Kidney capillary endothelial cell (primary cell): ENCODE measurements around the gene OR12D3.
"Not testable (repeated sequence)": the region's sequence is repeated elsewhere in the genome, so short reads cannot be mapped to it uniquely, and the experiment has no call there.

Source experiments
- DNase-seq: peaks from one replicate; pipeline ENCODE4 v3.0.0-alpha.2; 2018; ENCODE audit warnings: low spot score

The OR12D3 gene, protein sequence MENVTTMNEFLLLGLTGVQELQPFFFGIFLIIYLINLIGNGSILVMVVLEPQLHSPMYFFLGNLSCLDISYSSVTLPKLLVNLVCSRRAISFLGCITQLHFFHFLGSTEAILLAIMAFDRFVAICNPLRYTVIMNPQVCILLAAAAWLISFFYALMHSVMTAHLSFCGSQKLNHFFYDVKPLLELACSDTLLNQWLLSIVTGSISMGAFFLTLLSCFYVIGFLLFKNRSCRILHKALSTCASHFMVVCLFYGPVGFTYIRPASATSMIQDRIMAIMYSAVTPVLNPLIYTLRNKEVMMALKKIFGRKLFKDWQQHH

DNA sequence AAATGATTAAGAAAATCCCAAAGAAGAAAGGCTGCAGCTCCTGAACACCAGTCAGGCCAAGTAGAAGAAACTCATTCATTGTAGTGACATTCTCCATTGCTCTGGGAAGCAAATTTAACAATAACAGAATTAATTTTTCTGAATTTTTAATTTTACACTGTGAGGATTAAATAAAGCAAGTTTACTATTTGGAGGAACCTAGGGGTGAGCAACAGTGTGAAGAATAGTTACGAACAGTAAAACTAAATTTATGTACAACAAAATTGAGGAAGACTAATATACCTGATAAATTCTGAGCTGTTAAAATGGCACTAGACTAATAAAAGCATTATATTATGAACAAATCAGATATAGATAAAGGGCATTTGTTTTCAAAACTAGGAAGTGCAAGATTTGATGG is at the start of gene OR12D3:
OR12D3 (minus strand) TSS at position 101 of the 400 bp plus-strand sequence; CDS start at position 97, 4 bp downstream.
- no peak for DNase-seq

- no peak for DNase-seq
These were observed 49.5 kb upstream of the OR12D3 start for GRCh38 chr6:29424575-29424974.

- DNase-seq = no peak
These were observed 49.1 kb upstream of the OR12D3 start for GRCh38 chr6:29424168-29424567.

DNA sequence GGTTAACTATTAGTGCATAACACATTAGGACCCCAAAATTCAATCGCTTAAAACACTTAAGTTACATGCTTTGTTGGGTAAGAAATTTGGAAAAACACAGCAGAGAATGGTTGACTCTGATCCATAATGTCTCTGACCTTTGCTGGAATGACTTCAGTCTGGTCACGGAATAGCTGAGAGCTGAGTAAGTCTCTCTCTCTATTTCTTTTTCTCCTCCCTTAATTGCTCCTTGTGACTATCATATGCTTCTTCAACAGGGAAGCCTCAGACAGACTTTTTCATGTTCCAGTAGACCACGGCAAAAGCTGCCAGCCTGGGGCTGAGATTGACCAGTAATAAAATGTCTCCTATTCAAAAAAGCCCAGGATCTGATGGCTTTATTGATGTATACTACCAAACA is 44.4 kb upstream of the OR12D3 start:
- DNase-seq = no peak

- no peak for DNase-seq
These were observed 39.5 kb upstream of the OR12D3 start, which contains the start of gene OR12D1 for GRCh38 chr6:29414588-29414987. OR12D1 (plus strand) TSS chr6:29414928.

GRCh38 chr6:29403801-29404200 is 28.7 kb upstream of the OR12D3 start:
- no peak for DNase-seq

DNA sequence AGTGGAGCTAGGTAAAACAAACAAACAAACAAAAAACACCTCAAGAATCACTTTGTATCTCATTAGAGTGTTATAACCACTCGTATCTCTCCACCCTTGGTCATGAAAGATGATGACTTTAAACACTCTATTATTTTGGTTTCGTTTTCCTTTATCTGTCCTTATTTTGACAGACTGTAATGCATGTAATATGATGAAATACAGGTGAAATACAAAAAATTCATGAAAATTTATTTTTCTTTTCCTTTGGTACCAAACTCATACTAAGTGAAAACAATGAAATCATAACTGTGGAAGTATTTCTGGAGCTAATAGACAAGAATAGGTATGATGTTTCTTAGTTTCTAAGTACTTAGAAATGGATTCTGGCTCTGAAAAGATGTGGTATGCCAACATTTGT is 24.4 kb upstream of the OR12D3 start:
- DNase-seq = no peak

GRCh38 chr6:29395331-29395730 is 20.2 kb upstream of the OR12D3 start, which contains the start of gene OR12D2:
OR12D2 (plus strand) TSS chr6:29395631; CDS start chr6:29396700, 1,069 bp downstream.
- no peak for DNase-seq

DNA sequence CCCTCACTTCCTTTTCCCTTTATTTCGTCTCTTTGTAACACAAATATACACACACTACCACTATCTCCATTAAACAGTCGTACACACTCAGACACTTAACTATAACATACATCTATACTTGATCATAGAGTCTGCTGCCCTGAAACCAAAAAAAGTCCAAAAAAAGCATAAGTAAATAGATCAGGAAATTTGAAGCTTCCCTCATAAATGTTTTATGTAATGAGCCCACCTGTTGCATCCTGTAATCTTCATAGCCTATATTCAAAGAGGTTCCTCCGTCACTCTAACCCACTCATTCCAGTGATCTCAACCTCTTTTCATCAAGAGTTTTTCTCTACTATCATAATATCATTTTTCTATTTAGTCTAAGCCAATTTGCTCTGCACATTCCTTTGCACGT is 13.4 kb upstream of the OR12D3 start:
- DNase-seq = no peak

DNA sequence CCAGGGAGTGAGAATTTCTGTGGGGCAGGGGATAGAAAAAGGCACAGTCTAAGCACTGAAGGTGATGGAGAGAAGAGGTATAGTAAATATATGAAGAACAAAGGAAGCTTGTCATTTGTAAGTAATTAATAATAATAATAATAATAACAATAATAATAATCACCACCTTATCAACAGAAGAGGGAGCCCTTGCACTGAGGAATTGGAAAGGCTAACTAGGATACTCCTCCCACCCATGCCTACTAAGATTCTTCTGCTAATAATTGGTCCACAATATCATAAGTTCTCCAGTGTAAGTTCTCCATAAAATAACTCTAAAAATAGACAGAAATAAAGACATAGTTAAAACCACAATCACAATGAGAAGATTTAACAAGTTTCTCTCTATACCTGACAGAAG is 912 bp upstream of the OR12D3 start:
- peak; percentile 5 for DNase-seq

DNA sequence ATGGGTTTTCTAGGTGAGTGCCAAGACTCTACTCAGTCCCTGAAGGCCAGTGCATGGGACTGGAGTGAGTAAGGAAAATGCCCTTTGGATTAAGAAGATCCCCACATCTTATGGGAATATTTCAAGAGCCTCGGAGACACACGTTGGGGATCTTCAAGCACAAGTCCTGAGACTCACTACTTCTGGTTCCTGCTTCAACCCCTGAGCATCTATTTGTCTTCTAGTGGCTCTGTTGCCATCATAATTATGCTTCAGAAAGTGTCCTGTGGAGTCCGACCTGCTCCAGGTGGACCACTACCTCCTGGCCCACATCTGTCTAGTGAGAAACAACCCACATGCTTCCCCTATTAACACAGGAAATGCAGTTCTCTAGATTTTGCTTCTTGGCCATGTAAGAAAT is 6.3 kb downstream of the OR12D3 start, which contains the start of gene OR5V1:
OR5V1 (minus strand) TSS at position 101 of the 400 bp plus-strand sequence. CDS start 12,670 bp downstream, outside the sequence.
- DNase-seq = no peak

DNA sequence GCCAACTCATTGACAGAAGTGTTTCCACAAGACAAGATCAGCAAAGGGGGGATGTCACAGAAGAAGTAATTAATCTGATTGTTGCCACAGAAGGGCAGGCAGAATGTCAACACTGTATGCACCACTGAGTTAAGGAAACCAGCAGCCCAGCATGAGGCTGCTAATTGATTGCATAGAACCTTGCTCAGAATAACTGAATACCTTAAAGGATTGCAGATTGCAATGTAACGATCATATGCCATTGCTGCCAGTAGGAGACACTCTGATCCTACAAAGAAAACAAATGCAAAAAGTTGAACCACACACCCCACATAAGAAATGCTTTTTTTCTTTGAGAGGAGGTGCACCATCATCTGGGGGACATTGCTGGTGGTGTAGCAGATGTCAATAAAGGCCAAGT is 19.5 kb downstream of the OR12D3 start:
- no peak for DNase-seq

DNA sequence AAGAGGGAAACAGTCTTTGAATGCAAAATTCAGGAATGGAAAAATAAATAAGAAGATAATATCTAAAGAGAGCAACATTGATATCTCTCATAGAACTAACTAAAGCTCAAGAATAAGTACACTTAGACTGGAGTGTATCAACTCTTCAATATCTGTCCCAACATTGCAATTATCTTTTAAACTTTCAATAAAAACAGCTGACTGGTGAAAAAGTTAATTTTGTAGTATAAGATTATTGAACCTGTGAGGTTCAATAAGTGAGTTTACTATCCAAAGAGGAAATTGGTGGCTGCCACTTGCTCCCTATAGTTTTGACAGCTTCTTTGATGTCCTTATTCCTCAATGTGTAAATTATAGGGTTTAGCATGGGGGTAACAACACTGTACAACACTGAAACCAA is 20.1 kb downstream of the OR12D3 start:
- no peak for DNase-seq

- not testable (repeated sequence) for DNase-seq
These were observed 25.7 kb downstream of the OR12D3 start for GRCh38 chr6:29349348-29349747.

- no peak for DNase-seq
These were observed 29.7 kb downstream of the OR12D3 start for GRCh38 chr6:29345380-29345779.

DNA sequence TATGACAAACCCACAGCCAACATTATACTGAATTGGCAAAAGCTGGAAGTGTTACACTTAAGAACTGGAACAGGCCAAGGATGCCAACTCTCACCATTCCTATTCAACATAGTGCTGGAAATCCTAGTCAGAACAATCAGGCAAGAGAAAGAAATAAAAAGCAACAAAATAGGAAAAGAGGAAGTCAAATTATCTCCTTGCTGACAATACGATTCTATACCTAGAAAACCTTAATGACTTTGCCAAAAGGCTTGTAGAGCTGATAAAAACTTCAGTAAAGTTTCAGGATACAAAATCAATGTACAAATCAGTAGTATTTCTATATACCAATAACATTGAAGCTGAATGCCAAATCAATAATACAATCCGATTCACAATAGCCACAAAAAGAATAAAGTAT is 38.8 kb downstream of the OR12D3 start:
- DNase-seq = no peak

DNA sequence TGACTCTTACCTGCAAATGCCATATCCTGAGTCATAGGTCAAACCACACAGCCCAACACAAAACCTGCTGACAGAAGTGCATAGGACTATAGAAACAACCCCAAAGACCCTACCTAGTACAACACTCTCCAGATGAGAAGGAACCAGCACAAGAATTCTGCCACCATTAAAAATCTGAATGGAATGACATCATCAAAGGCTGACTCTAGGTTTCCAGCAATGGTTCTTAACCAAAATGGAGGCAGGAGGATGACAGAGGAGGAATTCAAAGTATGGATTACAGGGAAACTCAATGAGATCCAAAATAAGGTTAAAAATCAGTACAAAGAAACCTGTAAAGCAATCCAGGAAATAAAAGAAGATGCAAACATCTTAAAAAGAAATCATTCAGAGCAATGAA is 42.4 kb downstream of the OR12D3 start:
- DNase-seq = no peak

- no peak for DNase-seq
These were observed 49.3 kb downstream of the OR12D3 start for GRCh38 chr6:29325777-29326176.
